ENCODE data around the gene SIVA1.

DNA sequence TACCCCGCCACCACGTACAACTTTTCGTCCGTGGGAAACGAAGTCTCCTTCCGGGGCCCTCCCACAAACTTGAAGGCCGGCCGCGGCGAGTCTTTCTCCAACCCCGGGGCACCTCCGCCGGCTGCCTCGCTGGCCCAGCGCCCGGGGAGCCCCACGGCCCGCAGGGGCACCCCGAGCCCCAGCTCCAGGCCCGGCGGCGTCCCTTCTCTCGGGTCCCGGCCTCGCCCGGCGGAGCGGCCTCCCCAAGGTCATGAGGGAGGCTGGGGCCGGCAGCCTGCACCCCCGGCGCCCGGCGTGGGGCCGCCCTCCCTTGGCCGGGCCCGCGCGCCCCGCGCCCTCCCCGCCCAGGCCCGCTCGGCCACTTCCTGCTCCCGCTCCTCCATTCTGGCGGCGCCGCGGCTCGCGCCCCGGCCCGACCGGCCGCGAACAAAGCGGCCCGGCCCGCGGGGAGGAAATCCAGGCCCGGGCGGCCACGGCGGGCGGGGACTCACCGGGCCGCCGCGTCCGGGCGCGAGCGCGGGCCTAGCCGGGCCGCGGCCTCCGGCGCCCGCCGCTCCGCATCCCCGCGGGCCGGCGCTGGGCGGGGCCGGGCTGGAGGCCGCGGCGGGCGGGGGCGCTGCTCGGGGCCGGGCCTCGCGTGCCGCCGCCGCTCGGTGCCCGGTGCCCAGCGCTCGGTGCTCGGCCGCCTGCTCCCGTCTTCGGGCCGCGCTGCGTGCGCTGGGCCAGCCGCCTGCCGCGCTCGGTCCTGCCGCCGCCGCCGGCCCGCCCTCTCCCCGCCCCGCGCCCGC lies 42.2 kb downstream of the SIVA1 start, which contains the start of gene AKT1:
- TF ChIP-seq, protein P1, sequence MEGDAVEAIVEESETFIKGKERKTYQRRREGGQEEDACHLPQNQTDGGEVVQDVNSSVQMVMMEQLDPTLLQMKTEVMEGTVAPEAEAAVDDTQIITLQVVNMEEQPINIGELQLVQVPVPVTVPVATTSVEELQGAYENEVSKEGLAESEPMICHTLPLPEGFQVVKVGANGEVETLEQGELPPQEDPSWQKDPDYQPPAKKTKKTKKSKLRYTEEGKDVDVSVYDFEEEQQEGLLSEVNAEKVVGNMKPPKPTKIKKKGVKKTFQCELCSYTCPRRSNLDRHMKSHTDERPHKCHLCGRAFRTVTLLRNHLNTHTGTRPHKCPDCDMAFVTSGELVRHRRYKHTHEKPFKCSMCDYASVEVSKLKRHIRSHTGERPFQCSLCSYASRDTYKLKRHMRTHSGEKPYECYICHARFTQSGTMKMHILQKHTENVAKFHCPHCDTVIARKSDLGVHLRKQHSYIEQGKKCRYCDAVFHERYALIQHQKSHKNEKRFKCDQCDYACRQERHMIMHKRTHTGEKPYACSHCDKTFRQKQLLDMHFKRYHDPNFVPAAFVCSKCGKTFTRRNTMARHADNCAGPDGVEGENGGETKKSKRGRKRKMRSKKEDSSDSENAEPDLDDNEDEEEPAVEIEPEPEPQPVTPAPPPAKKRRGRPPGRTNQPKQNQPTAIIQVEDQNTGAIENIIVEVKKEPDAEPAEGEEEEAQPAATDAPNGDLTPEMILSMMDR (IDR thresholded peaks at IDR 0.05 in 2 of 3, conservative IDR thresholded peaks at IDR 0.05 in 1 of 3; ENCODE audit: insufficient read depth in 2 of 3, low read depth in 1 of 3, low read length in 3 of 3): no peak
- TF ChIP-seq, protein P2, sequence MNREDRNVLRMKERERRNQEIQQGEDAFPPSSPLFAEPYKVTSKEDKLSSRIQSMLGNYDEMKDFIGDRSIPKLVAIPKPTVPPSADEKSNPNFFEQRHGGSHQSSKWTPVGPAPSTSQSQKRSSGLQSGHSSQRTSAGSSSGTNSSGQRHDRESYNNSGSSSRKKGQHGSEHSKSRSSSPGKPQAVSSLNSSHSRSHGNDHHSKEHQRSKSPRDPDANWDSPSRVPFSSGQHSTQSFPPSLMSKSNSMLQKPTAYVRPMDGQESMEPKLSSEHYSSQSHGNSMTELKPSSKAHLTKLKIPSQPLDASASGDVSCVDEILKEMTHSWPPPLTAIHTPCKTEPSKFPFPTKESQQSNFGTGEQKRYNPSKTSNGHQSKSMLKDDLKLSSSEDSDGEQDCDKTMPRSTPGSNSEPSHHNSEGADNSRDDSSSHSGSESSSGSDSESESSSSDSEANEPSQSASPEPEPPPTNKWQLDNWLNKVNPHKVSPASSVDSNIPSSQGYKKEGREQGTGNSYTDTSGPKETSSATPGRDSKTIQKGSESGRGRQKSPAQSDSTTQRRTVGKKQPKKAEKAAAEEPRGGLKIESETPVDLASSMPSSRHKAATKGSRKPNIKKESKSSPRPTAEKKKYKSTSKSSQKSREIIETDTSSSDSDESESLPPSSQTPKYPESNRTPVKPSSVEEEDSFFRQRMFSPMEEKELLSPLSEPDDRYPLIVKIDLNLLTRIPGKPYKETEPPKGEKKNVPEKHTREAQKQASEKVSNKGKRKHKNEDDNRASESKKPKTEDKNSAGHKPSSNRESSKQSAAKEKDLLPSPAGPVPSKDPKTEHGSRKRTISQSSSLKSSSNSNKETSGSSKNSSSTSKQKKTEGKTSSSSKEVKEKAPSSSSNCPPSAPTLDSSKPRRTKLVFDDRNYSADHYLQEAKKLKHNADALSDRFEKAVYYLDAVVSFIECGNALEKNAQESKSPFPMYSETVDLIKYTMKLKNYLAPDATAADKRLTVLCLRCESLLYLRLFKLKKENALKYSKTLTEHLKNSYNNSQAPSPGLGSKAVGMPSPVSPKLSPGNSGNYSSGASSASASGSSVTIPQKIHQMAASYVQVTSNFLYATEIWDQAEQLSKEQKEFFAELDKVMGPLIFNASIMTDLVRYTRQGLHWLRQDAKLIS (CRISPR knock-in tag; IDR thresholded peaks at IDR 0.05): no peak
- TF ChIP-seq CAMTA2 (CRISPR knock-in tag; conservative IDR thresholded peaks at IDR 0.05): no peak
- TF ChIP-seq ETV5 (CRISPR knock-in tag; IDR thresholded peaks at IDR 0.05; ENCODE audit: low read depth): no peak
- no peak for TF ChIP-seq POLR2A (conservative IDR thresholded peaks at IDR 0.05)
- no peak for TF ChIP-seq XRCC5 (IDR thresholded peaks at IDR 0.05; ENCODE audit: low read depth, low read length)
- TF ChIP-seq LEF1 (IDR thresholded peaks at IDR 0.05): no peak
- TF ChIP-seq SRF (CRISPR knock-in tag; IDR thresholded peaks at IDR 0.05): no peak
- TF ChIP-seq TFAM (CRISPR knock-in tag; conservative IDR thresholded peaks at IDR 0.05): no peak
- no peak for TF ChIP-seq BHLHE40 (IDR thresholded peaks at IDR 0.05; ENCODE audit: low read length)
- TF ChIP-seq HNRNPLL (IDR thresholded peaks at IDR 0.05; ENCODE audit: low read depth, low read length, poor library complexity, severe bottlenecking): no peak
- TF ChIP-seq, protein P3, sequence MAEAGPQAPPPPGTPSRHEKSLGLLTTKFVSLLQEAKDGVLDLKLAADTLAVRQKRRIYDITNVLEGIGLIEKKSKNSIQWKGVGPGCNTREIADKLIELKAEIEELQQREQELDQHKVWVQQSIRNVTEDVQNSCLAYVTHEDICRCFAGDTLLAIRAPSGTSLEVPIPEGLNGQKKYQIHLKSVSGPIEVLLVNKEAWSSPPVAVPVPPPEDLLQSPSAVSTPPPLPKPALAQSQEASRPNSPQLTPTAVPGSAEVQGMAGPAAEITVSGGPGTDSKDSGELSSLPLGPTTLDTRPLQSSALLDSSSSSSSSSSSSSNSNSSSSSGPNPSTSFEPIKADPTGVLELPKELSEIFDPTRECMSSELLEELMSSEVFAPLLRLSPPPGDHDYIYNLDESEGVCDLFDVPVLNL (CRISPR knock-in tag; IDR thresholded peaks at IDR 0.05; ENCODE audit: low read depth): no peak

Measured in K562 (cell line).